Brain pericyte (primary cell): ENCODE results near the gene DGKI.

Source experiments
- DNase-seq: peaks from one replicate; pipeline ENCODE4 v3.0.0-alpha.2; 2012; ENCODE audit warnings: low read depth, low spot score

The DGKI gene

DNA sequence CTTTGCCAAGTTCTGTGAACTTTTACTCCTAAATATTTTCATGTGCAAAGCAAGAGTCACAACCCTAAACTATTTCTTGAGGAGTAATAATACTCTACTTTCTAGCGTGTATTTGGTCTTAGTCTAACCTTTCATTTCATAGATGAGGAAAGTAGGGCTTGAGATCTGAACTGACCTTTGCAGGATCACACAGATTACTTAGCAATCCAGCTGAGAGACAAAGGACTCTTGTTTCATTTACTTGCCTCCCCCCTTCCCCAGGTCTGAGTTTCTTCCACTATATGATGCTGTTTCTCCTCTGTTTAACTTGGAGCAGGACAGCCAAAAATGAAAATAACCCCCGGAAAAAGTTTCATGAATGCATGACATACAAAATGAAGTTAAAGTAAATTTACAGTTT, 427.9 kb downstream of the DGKI start:
- DNase-seq = no peak

DNA sequence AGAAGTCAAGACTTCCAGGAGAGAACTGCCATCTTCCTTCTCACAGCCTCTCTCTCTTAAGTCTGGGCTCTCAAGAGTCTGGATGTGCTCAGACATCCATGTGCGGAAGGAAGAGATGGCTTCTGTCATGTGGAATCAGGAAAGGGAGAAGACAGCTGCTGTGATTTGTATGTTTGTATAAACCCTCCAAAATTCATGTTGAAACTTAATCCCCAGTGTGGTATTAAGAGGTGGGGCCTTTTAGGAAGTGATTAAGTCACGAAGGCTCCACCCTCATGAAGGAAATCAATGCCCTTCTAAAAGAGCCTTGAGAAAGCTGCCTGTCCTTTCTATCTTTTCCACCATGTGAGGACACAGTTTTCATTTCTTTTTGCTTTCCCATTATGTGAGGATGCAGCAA, 429.3 kb downstream of the DGKI start:
- no peak for DNase-seq

DNA sequence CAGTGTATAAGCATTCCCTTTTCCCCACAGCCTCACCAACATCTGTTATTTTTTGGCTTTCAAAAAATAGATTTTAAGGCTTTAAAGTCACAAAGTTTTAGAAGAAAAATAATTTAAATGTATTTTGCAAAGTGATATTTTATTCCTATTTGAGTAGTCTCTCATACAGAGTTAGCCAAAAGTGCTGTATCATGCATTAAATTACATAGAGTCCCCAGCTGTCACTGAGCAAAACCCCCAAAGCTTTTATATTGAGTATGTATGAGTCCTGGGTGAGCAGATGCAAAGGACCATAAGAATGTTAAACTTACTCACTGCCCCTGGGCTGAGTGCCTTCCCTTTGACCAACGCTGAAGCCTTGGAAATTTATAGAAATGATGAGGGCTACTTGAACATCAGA, 432.9 kb downstream of the DGKI start:
- no peak for DNase-seq

DNA sequence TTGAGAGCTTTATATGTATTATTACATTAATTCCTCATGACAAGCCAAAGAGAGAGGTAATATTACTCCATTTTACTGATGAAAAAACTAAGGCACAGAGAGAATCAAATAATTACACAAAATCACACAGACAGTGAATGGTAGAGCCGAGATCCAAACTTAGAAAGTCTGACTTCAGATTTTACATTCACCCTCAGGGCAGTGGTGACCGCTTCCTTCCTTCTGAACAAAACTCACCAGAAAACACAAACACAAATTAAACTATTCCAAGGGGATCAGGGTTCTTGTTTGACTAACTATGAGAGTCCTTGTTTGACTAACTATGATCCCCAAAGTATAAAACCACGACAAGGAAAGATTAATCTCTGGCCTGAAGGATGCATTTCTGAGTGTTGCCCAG, 435.3 kb downstream of the DGKI start:
- DNase-seq = no peak

DNA sequence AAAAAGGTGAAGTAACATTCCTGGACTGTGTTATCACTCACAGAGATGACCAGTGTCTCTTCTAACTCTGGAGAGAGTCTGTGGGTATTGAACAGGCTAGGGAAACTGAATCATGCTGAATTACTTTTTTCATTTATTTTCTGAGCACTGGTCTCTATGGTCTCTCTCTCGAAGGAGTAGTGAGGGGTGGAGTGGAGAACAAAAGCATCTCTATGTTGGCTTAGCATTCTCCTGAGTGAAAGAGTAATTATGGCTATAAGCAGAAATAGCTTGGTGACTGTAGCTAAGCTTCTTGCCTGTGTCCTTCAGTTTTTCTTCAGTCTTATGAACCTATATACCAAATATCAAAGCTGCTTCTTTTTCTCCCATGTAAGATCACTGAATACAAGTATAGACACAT, 438.6 kb downstream of the DGKI start:
- DNase-seq = no peak

DNA sequence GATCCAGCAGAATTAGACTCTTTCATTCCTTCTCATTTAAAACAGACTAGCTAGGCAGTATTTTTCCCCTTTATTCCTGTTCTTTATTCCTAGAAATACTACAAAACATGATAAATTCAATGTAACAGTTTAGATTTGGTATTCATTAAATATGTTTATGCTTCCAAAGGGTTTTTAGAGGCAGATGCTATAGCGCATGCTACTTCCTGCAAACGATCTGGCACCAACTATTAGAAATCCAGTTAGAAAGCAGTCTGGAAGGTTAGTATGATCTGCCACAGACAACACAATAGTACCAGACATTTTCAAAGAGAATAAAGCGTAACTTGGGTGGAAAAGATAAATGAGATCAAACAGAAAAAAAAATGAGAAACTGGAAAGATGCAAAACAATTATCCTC, 439.7 kb downstream of the DGKI start:
- DNase-seq = no peak

DNA sequence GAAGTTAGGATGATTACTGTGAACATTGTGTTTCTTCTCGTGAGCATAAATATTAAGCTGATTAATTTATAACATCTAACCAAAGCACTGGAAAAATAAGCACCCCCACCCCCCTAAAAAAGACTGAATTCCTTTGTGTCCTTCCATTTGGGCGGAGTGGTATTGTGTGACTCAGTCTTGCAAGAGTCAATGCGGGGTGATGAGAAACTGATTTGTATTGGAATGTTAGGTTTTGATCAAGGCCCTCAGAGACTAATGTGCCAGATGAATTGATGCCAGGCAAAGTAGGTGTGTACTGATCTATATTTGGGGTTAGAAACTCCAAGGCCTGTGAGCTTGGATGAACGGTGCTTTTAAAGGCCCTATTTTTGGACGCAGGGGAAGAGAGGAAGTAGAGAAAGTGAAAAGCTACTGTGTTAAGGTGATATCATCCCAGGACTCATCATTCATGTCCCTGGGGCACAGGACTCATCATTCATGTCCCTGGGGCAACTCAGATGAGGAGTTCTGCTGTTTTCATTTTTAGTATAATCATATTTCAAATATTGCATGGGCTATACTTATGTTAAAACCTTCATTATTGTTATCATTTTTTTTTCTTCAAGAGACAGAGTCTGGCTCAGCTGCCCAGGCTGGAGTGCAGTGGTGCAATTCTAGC, 442.0 kb downstream of the DGKI start:
- DNase-seq = no peak

DNA sequence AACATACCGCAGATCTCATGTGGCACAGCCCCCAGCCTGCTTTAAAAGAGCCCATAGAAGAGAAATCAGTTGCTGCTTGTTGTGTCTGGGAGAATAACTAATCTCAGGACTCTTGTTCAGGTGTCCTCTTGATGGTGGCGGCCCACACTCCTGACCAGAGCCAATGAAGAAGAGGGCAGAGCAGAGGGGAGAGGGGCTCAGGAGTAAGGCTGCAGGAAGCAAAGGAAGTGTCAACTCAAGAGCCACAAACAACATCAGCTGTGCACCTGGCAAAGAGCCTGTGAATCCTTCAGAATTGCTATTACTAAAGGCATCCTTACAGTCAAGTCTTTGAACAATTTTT, 443.4 kb downstream of the DGKI start:
- DNase-seq = no peak

DNA sequence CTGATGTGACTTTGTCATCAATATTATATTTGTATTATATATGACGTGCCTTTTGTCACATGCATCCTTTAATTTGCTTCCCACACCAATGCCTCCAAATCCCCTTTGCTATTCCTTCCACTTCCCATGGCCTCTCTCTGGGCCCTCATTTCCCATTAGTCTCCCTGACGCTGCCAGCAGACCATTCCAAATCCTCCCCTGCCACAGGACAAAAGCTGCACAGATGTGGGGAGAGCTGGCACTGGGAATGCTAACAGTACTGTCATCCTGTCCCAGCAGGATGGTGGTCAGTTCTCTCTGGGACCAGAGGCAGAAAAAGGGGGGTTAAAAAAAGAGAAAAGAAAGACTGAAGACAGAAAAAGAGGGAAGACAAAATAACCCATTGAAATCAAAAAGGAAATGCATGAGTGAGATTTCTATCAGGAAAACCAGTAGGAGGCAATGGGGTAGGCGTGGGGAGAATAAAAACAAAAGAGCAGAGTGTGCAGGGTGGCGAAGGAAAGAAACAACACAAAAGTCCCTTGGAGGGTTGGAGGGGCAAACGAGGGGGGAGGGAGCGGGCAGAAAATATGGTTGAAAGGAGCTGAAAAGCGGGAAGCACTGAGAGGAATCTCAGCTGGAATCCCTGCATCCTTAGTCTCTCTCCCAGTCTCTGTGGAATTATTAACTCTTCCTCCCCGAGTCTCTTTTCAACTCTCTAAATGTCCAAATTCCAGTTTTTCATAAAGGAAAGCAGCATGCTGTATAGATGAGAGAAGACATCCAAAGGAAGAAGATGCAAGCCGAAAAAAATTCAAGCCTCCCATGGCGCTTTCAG, 444.0 kb downstream of the DGKI start:
- DNase-seq = no peak

DNA sequence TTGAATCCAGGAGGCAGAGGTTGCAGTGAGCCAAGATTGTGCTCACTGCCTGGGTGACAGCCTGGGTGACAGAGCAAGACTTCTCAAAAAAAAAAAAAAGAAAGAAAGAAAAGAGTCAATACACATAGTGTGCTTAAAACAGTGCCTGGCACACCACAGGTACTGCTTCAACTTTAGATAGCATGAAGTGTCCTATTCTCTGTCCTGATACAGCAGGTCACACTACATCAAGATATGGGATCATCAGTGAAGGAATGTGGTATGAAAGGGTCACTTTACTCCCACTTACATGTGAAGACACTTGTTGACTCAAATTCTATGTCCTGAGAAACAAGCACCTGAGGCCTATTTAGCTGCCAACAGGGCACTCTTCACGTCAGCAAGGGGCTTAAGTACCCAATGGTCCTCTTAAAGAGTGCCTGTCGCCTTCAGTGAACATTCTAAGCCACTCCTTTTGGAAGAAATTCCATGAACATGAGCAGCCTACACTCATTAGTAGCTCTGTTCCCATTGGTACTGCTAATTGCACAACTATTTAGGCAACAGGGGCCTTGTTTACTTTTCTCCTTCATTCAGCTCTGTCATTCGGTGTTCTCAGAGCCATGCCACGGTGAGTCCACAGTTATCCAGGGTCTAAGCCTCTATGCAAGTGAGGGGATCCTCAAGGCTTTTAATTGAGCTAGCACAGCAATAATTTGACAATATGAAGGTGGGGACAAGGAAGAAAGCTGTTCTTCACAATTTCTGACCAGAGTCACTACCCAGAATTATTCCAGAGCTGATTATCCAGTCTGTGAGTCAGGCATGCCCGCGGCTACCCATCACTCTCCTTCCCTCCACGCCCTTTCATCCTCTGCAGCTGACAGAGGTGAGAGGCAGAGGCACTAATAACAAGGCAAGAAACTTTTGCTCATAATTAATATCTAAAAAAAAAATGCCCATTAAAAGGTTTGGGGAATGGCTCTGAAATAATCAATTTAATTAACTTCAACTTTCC, 446.6 kb downstream of the DGKI start:
- DNase-seq = no peak

DNA sequence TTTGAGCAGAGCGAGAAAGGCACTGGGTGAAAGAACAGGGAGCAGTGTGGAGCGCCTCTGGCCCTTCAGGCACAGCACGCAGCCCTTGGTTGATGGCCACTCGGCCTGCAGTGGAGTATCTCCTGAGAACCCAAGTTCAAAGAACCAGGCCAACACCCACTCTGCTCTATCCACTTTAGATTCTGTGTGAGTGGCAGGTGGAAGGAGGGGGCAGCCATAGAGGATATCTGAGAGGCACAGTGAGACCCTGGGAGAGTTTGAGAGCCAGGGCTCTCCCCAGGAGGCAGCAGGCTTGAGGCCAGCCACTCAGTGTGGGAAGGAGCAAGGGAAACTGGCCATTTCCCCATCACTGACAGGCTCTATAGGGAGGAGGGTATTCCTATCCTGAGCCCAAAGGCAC, 450.7 kb downstream of the DGKI start:
- no peak for DNase-seq

DNA sequence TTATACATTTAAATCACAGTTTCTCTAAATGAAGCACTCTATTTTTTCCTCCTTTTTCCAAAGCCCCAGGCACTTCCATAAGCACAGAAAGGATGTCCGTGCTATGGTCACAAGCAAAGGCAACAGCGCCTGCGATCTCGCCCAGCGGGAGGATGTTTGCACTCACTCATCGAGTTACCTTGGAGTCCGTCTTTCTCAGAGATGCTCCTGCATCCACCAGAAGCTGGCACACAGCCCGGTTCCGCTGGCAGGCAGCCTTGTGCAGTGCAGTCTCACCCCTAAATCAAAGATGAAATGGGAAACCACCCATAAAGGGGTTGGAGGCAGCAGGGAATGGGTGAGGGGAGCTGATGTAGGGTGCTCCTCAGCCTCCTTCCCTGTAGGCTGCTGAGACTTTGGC, 451.4 kb downstream of the DGKI start:
- DNase-seq = no peak

DNA sequence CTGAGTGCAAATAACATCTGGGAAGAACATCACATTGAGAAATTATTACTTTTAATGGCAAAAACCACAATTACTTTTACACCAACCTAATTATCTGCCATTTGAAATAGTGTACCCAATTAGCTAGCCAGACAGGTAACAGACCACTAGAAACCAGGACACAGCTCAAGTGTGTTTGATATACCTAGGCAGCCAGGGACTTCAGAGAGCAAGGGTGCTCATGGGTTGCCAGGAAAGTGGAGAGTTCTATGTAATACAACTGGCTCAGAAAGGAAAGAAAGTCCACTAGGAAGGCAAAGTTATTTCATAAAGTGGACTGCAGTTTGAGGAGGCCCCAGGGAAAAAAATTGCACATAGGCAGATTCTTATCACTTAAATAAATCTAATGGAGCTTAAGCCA, 453.2 kb downstream of the DGKI start:
- DNase-seq = no peak

DNA sequence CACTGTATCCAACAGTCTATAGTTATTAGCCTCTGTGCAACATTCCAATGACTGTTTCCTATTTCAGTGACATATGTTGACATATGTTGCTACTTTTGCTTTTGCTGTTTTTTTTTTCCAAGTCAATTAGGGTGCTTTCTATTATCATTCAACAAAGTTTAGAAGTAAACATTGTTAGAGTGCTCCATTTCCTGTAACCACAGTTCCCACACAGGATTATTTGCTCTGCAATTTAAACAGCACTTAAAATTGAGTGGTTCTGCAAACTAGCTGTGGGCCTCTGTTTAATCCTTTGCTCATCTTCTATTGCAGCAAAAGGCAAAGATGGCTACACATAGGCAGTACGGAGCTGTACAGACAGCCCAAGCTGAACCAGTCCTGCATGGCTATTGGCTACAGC, 456.7 kb downstream of the DGKI start:
- no peak for DNase-seq

DNA sequence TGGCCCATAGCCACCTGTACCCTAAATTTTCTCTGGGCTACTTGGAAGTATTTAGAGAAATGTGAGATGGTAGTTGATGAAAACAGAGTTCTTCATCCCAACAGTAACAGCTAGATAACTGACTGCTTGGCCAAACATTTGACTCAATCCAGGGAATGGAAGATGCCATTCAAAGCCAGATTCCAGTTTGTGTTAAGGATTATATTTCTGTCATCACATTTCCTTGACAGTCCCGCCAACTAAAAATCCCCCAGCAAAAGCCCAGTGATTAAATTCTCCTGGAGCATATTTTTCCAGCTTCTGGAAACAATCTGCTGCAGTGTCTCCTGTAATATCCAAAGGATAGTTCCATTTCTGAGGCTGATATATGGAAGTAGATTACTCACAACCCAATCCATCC, 457.9 kb downstream of the DGKI start:
- no peak for DNase-seq

DNA sequence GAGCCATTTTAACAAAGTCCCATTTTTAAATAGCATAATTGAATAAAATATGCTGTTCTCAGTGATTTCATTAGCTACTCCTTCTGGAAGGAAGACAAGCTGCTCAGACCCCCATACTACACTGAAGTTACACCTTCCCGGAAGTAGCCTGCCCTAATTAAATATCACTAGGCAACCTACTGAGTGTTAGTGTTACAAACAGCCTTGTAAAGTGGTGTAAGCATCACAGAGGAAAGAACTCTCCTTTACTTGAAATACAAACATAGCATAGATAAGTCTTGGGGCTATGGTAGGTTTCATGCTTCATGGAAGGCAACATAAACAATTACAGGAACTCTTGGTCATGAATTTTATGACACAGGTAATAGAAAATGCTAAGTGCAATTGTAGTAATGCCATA, 459.8 kb downstream of the DGKI start:
- no peak for DNase-seq

DNA sequence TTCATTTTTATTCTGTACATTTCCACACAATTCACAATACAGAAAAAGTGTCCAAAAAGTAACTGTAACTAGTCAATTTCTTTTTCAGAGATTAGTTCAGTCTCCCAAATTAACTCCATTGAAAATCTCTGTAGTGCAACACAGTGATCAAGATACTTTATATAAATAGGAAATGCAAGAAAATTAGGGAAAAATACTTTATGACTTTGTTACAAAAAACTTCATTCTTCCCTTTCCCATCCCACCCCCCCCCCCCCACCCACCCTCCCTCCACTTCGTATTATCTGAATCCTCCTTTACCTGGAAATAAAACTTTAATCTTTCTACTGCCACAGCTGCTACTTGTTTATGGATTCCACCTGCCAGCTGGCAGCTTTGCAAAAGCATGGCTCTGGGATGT, 465.7 kb downstream of the DGKI start:
- no peak for DNase-seq

DNA sequence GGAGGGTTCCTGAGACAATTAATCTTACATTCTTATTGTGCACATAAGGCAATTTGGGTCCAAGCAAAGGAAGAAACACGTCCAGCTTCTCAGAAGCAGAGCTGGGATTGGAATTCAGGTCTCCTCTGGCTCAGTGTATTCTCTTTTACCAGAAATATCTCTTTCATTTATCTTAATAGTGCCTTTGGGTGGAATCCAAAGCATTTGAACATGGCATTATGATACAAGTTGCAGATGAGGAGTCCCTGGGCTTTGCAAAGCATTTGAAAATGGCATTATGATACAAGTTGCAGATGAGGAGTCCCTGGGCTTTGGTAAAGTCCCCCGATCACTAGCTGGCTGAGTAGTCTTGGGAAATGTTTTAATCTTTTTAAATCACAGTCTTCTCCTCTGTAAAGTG, 473.3 kb downstream of the DGKI start:
- no peak for DNase-seq

DNA sequence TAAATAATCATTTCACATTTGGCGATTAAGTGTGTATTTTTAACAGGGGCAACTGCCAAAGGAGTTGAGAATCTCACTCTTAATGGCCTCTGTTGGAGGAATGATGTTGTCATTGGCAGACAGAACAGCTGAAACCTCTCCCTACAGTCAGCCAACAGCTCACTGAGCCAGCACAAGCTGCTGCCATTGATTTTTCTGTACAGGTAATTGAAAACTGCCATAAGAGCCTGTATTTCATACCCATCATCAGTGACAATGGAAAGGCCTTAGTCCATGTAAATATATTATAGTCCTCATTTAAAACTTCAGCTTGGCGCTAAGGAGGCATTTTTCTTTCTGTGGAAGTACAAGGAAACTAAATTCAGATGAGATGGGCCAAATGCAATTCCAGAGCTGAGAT, 475.2 kb downstream of the DGKI start:
- DNase-seq = no peak

DNA sequence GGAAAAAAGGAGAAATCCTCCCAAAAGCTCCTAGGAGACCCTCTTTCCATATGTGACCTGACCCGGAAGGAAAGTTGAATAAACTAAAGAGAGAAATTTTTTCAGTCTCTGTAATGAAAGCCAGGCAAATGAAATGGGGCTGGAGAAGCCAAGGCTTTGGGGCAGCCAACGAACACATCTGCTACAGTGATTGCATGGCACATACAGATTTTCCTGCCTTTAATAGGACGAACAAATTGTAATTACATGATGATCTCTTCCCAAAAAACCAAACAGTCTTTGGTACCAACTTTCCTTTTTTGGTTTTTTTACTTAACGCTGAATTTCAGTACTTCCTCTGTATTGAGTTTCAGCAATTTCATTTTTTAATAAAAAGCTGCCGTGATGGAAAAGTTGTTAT, 479.8 kb downstream of the DGKI start:
- DNase-seq = no peak

DNA sequence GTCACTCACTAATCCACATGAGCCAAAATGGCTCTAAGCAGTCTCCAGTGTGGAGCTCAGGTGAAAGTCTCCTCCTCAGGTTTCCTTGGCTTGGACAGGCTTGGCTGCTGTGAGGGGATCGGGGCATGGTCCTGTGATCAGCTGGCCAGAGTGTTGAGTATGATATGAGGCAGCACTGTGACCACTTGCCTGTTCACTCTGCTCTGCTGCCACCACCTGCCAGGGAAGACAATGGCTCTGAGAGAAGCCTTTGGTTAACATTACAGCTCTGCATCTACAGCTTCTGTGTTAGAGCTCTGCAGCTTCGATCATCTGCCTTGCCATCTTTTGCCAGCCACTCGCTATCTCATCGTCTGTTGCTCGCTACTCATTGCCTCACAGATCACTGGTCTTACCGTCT, 483.1 kb downstream of the DGKI start:
- DNase-seq = no peak

DNA sequence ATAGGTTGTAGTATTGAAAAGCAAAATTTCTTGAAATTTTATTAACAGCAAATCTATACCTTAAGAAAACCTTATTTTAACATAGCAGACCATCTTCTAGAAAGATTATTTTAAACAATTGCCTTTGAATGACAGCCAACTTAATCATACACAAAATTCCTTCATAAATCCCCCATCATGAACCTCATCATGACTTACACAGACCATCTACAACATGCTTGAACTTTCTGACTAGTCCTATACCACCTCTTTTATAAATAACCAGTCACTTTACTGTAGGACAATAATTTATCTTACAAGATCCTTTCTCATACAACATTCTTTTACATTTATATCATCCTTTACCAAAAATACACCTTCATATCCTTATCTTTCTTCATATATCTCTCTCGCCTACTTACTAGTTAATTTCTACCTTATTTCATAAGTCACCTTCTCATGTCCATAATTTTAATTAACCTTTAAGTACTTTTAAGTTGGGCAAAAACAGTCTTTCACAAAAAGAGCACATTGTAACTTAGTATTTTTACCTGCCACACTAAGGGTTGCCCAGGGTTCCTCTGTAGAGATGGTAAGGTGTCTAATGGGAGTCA, 486.6 kb downstream of the DGKI start:
- DNase-seq = no peak
